ENCODE results near the gene STRN3.
"Not testable (repeated sequence)": the region's sequence is repeated elsewhere in the genome, so short reads cannot be mapped to it uniquely, and the experiment has no call there.

The STRN3 gene

DNA sequence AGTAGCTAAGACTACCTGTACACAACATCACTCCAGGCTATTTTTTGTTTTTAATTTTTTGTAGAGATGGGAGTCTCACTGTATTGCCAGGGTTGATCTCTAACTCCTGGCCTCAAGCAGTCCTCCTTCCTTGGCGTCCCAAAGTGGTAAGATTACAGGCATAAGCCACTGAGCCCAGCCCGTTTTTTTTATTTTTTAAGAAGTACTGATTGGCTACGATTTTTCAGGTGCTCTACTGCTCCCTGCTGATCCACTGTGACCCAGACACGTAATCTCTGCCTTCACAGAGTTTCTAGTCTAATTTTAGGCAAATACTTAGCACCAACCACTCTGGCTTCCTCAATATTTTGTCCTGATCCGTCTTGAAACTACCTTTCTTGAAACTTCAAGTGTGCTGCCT lies 4.3 kb upstream of the STRN3 start:
- FAIRE-seq: no peak

DNA sequence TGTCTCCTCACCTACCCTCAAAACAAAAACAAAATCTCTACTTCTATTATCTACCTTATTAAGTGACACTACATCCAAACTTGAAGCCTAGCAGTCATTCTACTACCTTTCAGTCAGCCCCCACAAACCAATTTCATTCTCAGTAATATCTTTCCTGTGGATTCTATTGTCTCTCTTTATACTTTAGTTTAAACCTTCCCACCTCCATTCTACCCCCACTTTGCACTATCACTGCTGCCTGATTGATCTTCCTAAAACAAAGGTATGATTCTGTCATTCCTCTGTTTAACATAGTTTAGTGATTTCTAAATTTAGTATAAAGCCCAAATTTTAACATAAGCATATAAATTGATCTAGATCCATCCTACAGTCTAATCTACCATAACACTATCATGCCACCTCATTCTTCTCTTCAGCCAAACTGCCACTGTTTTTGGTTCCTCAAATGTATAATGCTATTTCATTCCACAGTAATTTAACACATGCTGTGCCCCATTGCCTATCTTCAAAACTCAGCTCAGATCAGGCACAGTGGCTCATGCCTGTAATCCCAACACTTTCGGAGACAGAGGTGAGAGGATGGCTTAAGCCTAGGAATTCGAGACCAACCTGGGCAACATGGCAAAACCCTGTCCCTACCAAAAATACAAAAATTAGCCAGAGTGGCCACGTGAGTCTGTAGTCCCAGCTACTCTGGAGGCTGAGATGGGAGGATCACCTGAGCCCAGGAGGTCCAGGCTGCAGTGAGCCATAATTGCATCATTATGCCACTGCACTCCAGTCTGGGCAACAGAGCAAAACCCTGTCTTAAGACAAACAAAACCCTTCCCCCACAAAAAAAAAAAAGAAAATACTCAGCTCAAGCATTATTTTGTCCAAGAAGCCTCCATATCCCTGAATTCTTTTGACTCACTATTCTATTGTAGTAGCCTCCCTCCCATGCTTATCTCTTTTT lies 3.1 kb upstream of the STRN3 start:
- no peak for FAIRE-seq

DNA sequence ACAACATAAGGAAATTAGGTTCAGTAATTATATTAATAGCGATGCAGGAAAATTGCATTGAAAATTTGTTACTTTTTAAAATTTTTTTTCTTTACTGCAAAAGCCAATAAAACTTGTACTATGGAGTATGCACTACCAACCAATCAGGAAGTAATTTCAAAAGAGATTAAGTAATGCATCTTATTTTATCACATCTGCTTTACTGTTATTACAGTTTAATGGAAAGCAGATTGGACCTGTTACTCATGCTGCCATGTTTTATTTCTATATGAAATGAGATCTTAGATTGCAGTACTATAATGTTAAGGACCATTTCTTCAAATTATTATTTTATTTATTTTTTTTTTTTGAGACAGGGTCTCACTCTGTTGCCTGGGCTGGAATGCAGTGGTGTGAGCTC lies 1.7 kb upstream of the STRN3 start:
- FAIRE-seq: no peak

DNA sequence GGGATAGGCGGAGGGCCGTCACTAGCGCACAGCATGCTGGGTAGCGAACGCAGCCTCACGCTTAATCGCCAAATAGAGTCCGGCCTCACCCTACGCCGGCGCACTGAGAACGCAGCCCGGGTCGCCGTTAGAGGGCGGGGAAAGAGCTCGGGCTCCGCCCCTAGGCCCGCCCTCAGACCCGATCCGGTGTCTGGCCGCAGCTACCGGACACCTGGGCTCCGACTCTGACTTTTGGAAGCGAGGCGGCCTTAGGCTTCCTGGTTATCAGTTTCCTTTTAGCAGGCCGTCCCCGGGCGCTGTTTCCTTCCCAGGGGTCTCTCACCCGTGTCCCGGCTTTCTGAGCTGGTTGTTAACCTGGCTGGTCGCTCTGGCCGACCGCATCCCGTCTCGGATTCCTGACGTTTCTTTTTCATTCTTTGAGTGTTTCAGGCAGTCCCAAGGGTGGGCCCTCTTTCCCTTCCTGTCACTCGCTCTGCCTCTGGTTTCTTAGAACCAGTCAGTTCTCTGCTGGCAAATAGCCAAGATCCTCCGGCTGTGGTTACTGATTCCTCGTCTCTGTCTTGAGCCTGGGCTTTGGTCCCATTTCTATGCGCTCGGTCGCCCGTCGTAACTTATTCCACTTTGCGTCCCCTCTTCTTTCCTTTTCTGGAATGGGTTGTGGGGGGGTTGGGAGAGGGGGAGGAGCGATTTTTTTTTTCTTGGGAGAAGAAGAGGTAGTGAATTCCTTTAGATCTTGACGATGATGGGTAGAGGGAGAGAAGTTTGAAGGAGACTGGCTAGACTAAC lies 464 bp upstream of the STRN3 start:
- FAIRE-seq: no peak

GRCh38 chr14:31025367-31026076 lies 657 bp downstream of the STRN3 start, which contains the start of gene AP4S1:
Gene AP4S1, plus strand, starts transcription at chr14:31025649. Its CDS starts 40,548 bp downstream, at chr14:31066197.
- FAIRE-seq: no peak

DNA sequence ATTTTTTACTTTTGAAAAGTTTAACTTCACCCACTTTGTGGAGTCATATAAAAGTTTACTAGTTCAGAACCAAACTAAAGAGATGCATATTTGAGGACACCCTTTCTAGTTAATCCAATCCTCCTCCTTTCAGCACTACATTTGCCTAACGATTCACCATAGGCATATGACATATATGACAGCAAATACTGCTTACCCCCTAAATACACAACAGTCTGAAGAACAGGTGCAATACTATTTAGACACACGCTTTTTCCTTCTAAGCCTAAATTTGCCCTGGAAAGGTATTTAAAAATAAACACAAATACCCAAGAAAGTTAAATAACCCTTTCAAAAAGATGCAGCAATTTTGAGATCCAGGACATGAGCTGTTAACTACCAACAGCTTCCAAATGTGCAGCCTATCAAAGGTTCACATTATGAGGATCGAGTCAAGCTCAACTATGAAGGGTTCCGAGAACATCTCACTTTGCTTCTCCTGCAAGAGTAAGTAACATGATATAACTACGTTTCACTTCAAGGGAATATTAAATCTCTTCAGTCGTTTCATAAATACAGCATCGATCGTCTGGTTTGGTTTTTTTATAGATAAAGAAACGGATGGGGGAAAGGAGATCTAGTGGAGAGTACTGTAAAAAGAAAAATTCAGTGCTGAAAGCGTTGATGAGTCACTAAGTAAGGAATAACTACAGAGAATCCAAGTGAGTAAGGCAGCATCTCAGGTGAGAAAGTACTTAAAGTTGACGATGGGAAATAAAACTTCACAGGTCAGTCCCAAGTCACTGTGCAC lies 1.4 kb downstream of the STRN3 start:
- no peak for FAIRE-seq

- FAIRE-seq: no peak
Measured at GRCh38 chr14:31024010-31024480, 2.1 kb downstream of the STRN3 start.

GRCh38 chr14:31022386-31022785 lies 3.8 kb downstream of the STRN3 start:
- no peak for FAIRE-seq

- no peak for FAIRE-seq
Measured at GRCh38 chr14:31021576-31021949, 4.6 kb downstream of the STRN3 start.

DNA sequence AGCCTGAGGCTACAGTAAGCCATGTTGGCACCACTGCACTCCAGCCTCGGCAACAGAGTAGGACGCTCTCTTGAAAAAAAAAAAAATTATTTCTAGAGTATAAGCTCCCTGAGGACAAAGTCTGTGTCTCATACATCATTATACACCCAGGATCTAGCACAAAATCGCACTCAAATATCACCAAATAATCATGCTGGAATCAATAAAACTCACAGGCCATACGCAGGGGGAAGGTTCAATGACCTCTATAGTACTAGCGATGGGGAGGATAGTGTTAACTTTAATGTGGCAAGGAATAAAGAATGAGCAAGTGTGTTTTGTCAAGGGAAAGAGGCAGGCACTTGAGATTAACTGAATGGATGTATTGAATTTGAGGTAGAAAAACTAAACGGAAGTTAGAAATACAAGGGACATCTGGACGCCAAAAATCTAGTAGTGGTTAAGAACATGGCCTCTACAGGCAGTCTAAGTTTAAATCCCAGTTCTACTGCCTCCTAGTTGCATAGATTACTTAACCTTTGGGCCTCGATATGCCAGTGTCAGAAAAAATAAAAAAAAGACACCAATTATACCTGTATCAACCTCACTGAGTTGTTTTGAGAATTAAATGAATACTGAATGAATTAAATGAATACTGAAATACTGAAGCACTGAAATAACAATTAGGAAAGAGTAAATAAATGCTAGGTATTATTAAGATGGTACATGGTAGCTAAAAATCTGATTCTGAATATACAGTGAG lies 5.2 kb downstream of the STRN3 start:
- no peak for FAIRE-seq

DNA sequence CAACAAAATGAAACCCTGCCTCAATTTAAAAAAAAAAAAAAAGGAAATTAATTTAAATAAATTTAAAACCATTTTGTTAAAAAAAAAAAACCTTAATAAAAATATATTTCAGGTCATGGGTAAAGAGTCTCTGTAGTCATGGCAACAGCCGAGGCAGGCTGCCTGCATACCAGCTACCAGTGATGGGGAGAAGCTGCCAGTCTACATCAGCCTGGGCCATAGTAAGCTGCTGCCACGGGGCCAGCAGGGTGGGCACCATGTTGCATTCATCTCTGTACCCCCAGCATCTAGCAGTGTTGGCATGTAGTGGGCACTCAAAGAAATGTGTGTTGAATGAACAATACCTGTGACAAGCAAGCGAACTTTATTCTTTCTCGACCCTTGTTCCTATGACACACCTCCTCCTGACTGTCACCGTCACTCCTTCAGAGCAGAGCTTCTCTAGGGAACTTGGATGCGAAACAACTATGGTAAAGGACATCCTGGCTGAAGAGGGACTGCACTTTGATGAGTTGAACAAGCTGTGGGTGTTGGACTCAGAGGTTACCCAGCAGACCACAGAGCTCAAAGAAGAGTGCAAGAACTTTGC lies 8.0 kb downstream of the STRN3 start:
- FAIRE-seq: no peak

GRCh38 chr14:31013841-31014240 lies 12.3 kb downstream of the STRN3 start:
- FAIRE-seq: no peak

DNA sequence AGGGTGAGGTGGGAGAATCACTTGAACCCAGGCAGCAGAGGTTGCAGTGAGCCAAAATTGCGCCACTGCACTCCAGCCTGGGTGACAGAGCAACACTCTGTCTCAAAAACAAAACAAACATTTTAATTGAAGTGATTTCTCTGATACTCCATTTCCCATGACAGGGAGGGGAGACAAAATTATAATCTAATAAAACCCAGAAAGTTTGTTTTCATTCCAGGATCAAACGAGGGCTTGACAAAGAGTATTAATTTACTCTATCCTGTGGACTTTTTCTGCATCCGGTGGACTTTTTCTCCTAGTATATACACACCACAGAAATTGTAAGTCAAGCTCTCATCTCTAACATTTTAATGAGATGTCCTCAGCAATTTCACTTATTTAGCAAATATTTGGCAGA lies 15.2 kb downstream of the STRN3 start:
- FAIRE-seq: no peak

GRCh38 chr14:31009836-31010574 lies 16.2 kb downstream of the STRN3 start:
- no peak for FAIRE-seq

GRCh38 chr14:31006703-31007102 lies 19.5 kb downstream of the STRN3 start:
- no peak for FAIRE-seq

DNA sequence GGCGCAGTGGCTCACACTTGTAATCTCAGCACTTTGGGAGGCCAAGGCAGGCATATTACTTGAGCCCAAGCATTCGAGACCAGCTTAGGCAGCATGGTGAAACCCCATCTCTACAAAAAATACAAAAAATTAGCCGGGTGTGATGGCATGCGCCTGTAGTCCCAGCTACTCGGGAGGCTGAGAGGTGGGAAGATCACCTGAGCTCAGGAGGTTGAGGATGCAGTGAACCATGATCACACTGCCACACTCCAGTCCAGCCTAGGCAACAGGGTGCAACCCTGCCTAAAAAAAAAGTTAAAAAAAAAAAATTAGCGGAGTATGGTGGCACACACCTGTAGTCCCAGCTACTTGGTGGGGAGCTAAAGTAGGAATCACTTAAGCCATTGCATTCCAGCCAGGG lies 22.2 kb downstream of the STRN3 start:
- FAIRE-seq: not testable (repeated sequence)

GRCh38 chr14:31003284-31003683 lies 22.9 kb downstream of the STRN3 start:
- no peak for FAIRE-seq

- FAIRE-seq: no peak
Measured at GRCh38 chr14:31001339-31001658, 24.9 kb downstream of the STRN3 start.

GRCh38 chr14:31000629-31001338 lies 25.4 kb downstream of the STRN3 start:
- FAIRE-seq: no peak

Measured in colon (tissue), 2 donors.